GM18951 (cell line): ENCODE results near the gene PTGFRN.
"Not testable (repeated sequence)": the region's sequence is repeated elsewhere in the genome, so short reads cannot be mapped to it uniquely, and the experiment has no call there.

ENCODE experiments used
- POLR2A ChIP-seq: IDR thresholded peaks from 4 replicates; pipeline ENCODE4 v1.6.1; 2011; ENCODE audit warnings: mild to moderate bottlenecking; ENCODE audit not compliant: insufficient read length, insufficient read depth; ENCODE audit errors: extremely low read depth
- in situ Hi-C: fragments of 300-500 bp; cut with MboI; formaldehyde crosslinking; loops from one replicate; pipeline ENCODE4 v1.12.0; 2022; ENCODE audit warnings: low sequenced_read_pairs, mixed read lengths, inconsistent platforms; ENCODE audit not compliant: unreplicated experiment

The PTGFRN gene

DNA sequence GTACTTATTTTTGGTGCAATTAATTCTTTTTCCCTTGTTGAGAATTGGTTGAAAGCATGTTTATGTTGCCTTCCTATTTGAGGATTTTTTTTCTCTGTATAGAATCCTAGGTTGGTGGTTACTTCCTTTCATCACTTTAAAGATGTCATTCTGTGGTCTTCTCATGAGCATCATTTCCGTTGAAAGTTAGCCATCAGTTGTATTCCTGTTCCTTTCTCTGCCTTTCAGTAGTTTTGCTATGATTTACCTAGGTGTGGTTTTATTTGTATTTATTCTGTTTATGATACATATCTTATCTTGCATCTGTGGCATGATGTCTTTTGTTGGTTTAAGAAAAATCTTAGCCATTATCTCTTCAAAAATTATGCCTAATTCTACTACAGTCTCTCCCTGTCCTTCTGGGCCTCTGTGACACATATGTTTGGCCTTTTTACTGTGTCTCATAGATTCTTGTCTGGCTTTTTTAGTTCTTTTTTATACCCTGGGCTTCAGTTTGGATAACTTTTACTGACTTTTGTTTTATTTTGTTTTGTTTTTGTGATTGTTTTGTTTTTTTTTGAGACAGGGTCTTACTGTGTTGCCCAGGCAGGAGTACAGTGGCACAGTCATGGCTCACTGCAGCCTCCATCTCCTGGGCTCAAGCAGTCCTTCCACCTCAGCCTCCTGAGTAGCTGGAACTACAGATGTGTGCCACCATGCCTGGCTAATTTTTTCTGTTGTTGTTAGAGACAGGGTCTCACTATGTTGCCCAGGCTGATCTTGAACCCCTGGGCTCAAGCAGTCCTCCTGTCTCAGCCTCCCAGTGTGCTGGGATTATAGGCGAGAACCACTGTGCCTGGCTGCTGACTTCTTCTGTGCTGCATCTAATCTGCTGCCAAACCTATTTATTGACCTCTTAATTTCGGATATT is 24.1 kb downstream of the PTGFRN start:
- in situ Hi-C loops, result no loop called here

DNA sequence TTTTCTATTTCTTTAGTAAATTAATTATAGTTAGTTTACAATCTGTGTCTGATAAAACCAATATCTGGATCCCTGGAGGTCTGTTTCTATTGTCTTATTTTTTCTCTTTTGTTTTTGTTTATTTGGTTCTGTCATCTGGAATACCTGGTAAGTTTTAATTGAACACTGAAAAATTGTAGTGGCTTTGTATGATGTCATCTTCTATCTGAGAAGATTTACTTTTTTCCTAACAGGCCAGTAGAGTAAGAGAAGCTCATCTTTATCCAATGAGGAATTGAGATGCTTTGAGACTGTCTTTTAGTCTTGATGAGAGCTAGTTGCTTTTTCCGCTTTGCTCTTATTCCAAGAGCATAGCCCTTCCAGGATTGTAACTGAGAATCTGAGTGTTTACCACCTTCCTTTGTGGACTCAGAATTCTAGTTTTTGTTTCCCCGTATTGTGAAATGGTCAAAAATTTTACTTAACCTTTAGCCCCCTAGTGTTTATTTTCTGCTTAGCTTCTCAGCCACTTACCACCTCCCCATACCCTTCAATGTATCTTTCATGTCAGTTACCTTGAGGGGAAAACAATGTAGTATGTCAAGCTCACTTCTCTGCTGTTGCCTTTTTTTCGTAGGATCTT is 25.0 kb downstream of the PTGFRN start:
- TF ChIP-seq POLR2A, result no peak
- in situ Hi-C loops, result no loop called here

More for the DNA sequence above, 24.1 kb downstream of the PTGFRN start:
- TF ChIP-seq POLR2A, result no peak

DNA sequence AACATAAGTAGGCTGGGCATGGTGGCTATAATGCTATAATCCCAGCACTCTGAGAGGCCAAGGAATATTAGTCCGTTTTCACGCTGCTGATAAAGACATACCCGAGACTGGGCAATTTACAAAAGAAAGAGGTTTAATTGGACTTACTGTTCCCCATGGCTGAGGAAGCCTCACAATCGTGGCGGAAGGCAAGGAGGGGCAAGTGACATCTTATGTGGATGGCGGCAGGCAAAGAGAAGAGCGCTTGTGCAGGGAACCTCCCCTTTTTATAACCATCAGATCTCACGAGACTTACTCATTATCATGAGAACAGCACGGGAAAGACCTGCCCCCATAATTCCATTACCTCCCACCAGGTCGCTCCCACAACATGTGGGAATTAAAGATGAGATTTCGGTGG is 28.5 kb downstream of the PTGFRN start:
- in situ Hi-C loops, result no loop called here
- no peak for TF ChIP-seq POLR2A

DNA sequence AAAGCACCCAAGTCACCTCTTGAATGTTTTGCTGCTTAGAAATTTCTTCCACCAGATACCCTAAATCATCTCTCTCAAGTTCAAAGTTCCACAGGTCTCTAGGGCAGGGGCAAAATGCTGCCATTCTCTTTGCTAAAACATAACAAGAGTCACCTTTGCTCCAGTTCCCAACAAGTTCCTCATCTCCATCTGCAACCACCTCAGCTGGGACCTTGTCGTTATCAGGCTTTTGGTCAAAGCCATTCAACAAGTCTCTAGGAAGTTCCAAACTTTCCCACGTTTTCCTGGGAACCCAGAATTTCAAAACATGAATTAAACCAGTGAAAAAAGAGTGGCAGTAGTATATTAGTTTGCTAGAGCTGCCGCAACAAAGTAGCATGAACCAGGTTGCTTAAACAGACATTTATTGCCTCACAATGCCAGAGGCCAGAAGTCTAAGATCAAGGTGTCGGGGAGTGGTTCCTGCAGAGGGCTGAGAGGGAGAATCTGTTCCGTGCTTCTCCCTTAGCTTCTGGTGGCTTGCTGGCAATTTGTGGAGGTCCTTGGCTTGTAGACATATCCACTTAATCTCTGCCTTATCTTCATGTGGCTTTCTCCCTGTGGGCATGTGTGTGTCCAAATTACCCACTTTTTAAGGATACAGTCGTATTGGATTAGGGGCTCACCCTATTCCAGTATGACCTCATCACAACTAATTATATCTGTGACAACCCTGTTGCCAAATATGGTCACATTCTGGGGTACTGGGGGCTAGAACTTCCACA is 30.2 kb downstream of the PTGFRN start:
- in situ Hi-C loops, result not testable (repeated sequence)

DNA sequence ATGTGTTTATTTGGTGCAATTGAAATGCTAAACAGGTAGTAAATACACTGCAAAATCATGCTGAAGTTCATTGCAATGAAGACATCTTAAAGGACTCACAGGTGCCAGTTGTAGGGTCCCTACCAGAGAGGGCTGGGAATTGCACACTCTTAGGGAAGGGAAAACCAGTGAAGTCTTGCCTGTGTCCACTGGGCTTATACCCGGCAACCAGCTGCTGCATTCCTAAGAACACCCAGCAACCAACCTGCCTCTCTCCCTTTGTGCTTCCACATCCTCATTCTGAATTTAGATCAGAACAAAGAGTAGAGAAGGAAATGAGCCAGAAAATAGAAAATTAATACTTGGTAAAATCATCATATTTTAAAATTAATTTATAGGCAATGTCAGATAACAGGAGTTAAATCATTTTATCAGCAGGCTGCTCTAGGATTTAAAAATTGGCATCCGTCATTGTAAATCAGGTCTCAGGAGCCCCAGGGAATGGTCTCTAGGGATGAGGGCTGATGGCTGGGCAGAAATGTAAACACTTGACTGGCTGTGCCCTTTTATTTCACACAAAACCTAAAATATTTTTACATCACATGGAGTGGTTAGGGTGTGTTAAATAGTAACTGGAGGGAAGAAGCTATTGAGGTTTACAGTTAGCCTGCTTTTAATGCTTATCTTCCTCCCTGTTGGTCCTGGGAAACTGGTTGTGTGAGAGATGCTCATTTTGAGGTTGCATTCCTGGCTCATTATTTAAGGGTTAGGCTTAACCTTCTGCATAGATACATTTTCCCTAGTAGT is 31.3 kb downstream of the PTGFRN start:
- no peak for TF ChIP-seq POLR2A
- in situ Hi-C loops, result no loop called here

DNA sequence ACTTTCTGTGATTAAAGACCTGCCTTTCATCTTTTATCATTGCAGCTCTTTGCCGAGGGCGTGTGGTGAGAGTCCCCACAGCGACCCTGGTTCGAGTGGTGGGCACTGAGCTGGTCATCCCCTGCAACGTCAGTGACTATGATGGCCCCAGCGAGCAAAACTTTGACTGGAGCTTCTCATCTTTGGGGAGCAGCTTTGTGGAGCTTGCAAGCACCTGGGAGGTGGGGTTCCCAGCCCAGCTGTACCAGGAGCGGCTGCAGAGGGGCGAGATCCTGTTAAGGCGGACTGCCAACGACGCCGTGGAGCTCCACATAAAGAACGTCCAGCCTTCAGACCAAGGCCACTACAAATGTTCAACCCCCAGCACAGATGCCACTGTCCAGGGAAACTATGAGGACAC is 32.0 kb downstream of the PTGFRN start:
- in situ Hi-C loops, result no loop called here

DNA sequence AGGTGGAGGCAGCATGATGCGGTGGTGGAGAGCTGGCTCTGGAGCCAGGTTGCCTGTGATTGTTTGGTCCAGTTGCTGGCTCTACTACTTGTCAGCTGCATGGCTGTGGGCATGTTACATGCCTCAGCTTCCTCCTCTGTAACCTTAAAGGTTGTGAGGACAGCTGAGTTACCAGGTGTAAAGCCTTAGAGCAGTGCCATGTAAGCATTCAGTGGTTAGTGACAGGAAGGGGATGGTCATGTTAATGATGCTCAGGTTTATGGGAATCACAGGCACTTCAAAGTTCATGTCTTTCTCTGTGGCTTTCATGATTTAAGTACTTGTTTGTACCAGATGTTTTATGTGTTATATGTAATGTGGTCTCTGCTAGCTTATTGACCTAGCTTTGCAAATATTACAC is 32.6 kb downstream of the PTGFRN start:
- TF ChIP-seq POLR2A, result no peak
- in situ Hi-C loops, result no loop called here

More for the DNA sequence above, 32.0 kb downstream of the PTGFRN start:
- no peak for TF ChIP-seq POLR2A

DNA sequence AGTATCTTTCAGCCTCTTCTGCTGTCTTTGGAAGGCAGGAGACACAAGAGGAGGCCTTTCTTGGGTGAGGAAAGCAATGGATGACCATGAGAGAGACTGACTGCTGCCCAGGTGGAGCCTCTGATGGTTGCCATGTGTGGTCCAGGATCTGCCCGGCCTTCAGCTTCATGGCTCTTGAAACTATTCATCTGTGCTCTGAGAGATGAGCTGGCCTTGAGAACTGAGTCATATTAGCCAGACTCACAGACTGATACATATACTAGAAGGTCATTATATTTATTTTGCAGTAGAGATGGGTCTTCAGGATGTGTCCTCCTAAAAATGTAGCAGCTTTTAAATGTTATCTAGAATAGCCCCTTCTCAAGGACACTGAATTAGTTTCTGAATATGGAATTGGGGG is 33.7 kb downstream of the PTGFRN start:
- TF ChIP-seq POLR2A, result no peak
- in situ Hi-C loops, result no loop called here

DNA sequence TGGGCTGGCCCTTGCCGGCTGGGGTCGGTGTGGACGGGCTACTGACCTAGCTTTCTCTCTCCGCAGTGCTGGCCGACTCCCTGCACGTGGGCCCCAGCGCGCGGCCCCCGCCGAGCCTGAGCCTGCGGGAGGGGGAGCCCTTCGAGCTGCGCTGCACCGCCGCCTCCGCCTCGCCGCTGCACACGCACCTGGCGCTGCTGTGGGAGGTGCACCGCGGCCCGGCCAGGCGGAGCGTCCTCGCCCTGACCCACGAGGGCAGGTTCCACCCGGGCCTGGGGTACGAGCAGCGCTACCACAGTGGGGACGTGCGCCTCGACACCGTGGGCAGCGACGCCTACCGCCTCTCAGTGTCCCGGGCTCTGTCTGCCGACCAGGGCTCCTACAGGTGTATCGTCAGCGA is 34.9 kb downstream of the PTGFRN start:
- TF ChIP-seq POLR2A, result no peak
- in situ Hi-C loops, result no loop called here

DNA sequence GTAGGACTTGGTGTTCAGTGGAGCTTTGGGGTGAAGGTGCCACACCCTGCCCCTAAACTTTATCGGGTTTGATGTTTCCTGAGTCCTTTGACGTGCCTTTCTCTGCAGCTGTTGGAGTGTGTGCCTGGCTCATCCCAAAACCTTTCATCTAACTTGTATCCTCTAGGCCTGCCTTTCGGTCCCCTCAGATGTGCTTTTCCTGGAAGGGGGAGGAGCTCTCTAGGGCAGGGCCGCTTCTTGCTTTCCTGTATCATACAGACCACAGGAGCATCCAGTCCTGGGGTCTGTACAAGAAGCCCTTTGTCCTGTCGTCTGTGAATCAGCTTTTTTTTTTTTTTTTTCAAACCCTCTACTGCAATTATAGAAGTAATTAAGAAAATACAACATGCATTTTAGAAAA is 35.7 kb downstream of the PTGFRN start:
- no peak for TF ChIP-seq POLR2A
- in situ Hi-C loops, result no loop called here

DNA sequence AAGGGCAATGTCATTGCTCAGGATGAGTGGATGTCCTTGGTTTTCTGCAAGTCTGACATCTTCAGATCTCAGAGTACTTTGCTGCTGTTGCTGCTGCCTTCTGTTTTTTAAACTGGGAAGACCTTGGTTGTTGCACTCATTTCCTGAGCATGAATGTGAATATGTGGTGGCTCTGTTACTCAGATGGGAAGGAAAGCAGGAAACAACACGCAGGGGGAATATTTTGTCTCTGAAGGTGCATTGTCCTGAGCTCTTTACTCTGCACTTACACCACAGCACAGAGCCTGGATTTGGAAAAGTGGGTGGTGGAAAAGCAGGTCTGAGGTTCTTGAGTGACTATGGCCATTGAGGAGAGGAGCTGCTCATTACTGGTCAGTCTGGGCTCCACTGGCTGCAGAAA is 36.3 kb downstream of the PTGFRN start:
- in situ Hi-C loops, result no loop called here
- no peak for TF ChIP-seq POLR2A

DNA sequence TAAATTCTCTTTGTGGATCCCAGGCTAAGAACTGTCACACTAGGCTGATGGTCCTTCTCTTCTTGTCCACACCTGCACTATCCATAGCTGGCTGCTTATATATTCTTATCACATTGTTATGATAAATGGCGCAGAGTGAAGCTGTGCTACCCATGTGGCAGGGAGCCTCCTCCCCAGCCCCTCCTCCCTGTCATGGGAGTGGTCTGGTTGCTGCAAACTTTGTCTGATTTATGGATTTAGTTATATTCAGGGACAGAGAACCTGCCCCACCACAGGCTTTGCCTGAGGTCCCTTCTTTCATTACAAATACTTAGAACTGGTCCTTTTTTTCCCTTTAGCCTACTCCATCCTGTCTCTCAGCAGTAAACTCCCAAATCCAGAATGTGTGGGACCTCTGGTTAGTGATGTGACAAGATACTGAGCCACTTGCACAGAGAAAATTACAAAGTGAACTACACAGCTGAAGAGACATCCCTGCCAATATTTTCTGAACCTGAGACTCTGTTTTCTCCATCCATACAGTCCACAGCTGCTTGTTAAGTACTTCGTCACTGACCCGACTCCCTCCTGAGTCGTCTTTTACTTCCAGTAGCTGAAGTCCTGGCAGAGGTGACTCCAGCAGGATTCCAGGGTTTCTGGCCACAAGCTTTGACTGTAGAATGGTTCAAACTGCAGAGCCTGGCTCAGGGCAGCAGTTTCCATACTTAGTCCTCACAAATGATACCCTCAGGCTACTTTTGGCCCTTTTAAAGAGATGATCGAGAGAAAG is 37.6 kb downstream of the PTGFRN start:
- no peak for TF ChIP-seq POLR2A
- in situ Hi-C loops, result no loop called here
